ENCODE data around the gene SHISAL1.

SHISAL1 gene

GRCh38 chr22:44224166-44224565, 88.6 kb downstream of the SHISAL1 start:
- DNase-seq = no peak

DNA sequence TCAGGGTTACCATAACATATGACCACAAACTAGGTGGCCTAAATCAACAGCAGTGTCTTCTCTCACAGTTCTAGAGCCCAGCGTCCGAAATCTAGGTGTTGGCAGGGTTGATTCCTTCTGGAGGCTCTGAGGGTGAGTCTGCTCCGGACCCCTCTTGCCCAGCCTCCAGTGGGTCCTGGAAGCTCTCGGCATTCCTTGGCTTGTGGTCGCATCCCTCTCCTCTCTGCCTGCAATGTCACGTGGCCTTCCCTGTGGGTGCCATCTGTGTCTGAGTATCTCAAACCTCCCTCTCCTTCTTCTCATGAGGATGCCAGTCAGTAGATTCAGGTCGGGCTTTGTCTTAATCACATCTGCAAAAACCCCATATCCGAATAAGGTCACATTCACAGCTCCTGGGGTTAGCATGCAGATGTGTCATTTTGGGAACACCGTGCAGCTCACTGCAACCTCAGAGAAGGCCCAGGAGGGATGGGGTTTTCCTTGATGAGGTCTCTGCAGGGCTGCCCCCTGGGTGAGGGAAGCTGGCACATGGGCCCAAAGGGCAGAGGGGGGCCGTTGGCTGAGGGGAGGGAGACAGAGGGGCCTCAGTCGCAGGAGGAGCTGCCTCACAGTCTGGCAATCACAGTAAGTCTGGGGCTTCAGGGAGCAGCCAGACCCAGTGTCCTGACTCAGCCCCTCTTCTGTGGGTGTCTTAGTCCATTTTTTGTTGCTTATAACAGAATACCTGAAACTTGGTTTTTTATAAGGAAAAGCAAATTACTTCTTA, 90.9 kb downstream of the SHISAL1 start:
- no peak for DNase-seq

DNA sequence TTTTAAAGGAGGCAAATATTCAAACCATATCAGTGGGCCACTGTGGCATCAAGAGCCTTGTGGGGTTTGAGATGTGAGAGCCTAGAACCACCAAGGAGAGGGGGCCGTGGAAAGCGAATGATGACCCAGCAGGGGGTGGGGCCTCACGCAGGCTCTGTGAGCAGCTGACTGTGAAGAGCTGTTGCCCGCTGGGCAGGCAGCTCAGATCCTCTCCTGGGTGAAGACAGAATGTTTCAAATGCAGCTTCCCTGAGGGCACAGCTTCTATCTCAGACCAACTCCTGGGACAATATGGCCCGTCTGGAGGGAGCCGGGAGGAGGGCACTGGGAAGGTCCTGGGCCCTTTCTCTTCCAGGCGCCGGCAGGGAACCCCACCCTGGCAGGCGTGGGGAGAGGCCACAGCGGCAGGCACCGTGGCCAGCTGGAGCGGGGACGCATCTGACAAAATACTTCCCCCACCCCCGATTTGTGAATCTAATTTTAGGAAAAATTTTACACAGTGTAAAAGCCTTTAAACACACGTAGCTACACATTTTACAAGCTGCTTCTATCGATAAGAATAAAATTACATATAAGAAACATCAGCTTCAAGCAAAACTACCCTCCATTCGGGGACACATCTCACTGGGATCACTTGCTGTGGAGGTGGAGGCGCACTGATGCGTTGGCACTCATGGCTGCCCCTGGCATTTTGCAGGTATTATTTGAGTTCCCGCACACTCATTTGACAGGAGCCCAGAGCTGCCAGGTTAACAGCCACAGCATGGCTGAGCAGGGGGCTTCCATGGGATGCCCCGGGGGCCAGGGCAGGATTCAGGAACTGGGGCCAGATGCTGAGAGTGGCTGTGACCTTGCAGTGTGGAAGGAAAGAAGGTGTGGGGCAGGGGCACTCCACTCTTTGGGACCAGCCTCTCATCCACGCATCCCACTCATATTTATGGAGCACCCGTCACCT, 91.7 kb downstream of the SHISAL1 start:
- DNase-seq = no peak

- no peak for DNase-seq
Measured at GRCh38 chr22:44219101-44219870, 93.5 kb downstream of the SHISAL1 start.

- no peak for DNase-seq
Measured at GRCh38 chr22:44218071-44218470, 94.7 kb downstream of the SHISAL1 start.

DNA sequence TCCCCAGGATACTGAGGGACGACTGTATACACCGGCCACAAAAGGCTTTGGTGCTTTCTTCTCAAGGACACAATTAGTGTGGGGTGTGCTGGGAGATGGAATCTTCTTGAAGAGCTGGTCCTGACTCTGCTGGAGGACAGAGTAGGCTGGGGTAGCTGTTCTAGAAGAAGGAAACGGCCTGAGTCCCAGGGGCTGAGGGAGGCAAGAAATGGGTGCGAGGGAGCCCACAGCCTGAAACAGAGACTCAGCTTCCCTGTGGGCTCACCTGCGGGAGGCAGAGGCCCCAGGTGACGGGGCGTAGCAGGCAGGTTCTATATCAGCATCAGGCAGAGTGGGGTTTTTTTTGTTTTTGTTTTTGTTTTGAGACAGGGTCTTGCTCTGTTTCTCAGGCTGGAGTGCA, 95.4 kb downstream of the SHISAL1 start:
- DNase-seq = no peak

DNA sequence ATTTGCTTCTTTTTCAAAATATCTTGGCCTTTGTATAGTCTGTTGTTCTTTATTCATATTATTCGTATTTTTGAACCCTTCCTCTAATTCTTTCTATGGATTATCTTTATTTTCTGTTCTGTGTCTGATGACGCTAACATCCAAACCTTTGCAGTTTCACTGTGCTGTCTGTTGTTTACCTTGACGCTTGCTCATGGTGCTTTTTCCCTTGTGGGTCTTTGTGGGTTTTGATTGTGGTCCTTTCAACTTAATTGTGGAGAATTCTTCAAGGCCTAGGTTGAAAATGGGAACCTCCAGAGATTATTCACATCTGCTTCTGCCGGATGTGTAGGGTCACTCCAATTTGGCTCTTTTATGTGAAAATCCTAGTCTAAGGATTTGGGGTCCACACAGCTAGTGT, 97.5 kb downstream of the SHISAL1 start:
- DNase-seq = no peak

DNA sequence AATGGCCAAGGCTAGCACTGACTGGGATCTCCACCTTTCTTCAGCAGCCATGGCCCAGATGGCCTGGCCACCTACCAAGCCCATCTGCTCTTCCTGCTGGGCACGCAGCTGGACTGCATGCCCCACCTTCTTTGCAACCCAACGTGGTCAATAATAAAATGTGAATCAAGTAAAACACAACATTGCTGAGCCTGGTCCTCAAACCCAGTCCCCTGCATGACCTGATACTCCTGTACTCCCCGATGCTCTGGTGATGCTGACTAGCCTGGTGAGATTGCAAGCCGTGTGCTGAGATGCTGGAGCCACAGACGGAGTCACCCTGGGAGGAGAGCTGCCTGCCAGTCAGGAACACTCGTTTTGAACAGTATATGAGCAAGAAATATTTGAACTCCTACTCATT, 98.0 kb downstream of the SHISAL1 start:
- DNase-seq = no peak

- DNase-seq = no peak
Measured at GRCh38 chr22:44214187-44214586, 98.6 kb downstream of the SHISAL1 start.

DNA sequence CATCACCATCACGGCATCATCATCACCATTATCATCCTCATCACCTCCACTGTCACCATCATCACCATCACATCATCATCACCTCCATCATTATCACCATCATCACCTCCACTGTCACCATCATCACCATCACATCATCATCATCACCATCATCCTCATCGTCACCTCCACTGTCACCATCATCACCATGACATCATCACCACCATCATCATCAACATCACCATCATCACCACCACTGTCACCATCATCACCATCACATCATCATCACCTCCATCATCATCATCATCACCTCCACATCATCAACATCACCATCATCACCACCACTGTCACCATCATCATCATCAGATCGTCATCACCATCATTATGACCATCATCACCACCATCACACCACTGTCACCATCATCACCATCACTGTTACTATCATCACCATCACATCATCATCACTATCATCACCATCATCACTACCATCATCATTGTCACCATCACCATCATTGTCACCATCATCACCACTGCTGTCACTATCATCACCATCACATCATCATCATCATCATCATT, 99.2 kb downstream of the SHISAL1 start:
- no peak for DNase-seq

DNA sequence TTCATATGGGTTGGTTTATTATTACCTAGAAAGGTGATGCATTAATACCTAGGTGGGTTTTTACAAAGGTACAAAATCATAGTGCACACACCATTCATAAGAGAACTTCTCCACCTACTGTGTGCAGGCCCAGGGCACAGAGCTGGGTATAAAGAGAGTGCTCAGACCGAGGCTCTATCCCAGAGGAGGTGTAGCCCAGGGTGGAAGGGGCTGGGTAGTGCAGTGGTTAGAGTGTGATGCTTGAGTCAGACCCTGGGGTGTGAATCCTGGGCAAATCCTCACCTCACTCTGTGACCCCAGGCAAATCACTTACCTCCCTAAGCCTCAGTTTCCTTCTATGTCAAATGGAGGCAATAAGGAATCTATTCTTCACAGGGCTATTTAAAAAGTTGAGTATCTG, 99.8 kb downstream of the SHISAL1 start:
- no peak for DNase-seq

GRCh38 chr22:44211946-44212930, 100.5 kb downstream of the SHISAL1 start:
- DNase-seq = no peak

- DNase-seq = no peak
Measured at GRCh38 chr22:44211256-44211945, 101.3 kb downstream of the SHISAL1 start.

- no peak for DNase-seq
Measured at GRCh38 chr22:44210722-44211121, 102.0 kb downstream of the SHISAL1 start.

DNA sequence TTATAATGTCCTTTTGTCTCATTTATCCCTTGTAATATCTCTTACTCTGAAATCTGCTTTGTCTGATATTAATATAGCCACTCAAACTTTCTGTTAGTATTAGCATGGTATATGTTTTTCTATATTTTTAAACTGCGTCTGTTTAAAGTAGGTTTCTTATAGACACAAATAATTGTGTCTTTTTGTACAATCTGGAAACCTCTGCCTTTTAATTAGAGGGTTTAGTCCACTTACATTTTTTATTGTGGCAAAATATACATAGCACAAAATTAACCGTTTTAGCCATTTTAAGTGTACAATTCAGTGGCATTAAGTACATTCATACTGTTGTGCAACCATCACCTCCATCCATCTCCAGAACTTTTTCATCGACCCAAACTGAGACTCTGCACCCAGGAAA, 103.4 kb downstream of the SHISAL1 start:
- DNase-seq = no peak

- DNase-seq = no peak
Measured at GRCh38 chr22:44207981-44208317, 104.8 kb downstream of the SHISAL1 start.

DNA sequence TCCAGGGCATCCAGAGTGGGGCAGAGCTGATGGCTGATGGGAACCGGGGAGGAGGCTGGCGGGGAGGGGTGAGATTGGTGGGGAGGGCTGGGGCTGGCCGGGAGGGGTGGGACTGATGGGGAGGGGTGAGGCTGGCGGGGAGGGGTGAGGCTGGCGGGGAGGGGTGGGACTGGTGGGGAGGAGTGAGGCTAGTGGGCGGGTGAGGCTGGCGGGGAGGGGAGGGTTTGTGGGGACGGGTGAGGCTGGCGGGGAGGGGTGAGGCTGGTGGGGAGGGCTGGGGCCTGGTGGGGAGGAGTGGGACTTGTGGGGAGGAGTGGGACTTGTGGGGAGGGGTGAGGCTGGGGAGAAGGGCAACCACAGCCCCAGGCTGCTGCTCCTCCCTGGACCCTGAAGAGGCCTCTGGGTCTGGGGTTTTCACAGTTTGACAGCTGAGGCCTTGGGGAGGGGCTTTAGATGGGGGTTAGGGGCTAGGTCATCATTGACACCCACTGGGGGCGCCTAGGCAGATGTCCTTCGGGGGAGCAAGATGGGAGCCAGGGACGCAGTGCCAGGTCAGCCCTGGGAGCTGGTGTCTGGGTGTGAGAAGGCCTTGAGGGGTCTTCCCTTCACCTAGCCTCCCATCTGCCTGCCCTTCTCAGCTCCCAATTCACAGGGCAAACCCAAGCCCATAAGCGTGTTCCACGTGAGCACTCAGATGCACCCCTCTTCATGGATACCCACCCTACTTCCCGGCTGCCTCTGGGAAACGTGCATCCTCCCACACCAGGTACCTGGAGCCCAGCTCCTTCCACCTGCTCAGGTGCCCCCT, 105.4 kb downstream of the SHISAL1 start:
- no peak for DNase-seq

DNA sequence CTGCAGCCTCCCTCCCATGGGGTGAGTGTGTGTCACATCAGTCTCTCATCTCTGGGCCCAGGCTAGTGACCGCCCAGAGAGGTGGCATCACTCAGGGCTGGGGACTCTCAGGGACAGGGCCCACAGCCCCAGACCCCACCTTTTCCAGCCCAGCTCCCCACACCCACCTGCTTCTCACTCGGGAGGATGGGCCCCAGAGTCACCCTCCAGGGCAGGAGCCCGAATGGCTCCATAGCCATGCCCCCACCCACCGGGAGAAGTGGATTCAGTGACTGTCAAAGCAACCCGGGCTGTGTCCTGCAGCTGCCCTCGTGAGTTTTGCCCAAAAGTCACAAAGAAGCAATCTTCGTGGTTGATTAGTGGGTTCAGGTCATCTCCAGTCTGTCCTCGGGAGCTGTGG, 106.1 kb downstream of the SHISAL1 start:
- no peak for DNase-seq

DNA sequence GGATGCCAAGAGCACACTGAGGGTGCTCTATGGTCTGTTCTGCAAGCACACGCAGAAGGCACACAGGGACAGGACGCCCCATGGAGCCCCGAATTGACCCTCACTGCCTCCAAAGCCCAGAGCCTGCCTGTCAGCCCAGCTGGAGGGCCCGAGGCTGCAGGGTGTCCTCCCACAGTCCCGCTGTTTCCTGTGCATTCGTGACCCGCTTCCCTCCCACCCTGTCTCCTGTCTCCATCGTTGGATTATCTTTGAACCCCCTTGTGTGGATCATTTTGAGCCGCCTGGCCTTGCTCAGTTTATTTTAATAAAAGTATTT, 106.5 kb downstream of the SHISAL1 start:
- DNase-seq = no peak

DNA sequence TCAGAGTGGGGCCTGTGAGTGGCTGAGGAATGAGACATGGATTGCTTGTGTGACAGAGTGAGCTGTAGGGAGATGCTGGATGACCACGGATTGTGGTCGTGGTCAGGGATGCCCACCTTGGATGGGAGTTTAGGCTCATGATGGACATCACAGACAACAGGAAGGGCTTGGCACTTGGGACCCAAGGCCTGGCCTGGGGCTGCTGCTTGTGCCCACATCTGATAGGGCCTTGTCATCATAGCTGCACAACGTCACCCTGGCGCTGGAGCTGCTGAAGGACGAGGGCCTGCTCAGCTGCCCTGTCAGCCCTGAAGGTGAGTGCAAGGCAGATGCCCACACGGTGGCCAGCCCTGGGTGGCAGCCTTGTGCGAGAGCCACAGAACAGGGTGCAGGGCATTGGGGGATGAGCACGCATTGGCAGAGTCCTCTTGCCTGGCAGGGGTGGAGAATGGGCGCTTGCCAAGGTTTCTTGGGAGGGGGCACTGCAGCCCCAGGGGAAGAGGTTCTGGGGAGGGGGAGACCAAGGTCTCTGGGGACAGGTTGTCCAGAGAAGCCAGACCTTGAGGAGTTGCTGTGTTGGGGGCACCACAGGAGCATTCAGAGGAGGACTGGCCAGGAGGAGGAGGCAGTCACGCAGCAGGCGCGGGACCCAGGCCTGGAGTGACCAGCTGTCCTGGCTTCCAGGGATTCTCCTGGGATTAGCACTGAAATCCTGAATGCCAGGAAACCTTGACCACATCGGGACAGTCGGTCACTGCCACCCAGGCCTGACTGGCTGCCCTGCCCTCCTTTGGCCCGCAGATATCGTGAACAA, 107.0 kb downstream of the SHISAL1 start:
- no peak for DNase-seq

All from NCI-H748 treated with DMSO at 0.1 percent for 48 hours (cell line).